HEK293 (cell line): ENCODE measurements around the gene PSTPIP1.

Experiments used
- BCL11B ChIP-seq: fragments of 450-650 bp; formaldehyde crosslinking; IDR thresholded peaks from 2 replicates; pipeline ENCODE4 v1.5.1; 2016; ENCODE audit warnings: low read depth, missing biosample characterization, missing genetic modification characterization
- FEZF1 ChIP-seq: fragments of 450-650 bp; formaldehyde crosslinking; IDR thresholded peaks from 2 replicates; pipeline ENCODE4 v1.5.1; 2016; ENCODE audit warnings: missing biosample characterization, missing genetic modification characterization
- HOXD13 ChIP-seq: sonication (generic); formaldehyde crosslinking; IDR thresholded peaks from 2 replicates; pipeline ENCODE4 v1.8.0; 2022; ENCODE audit warnings: missing genetic modification reagents, borderline replicate concordance
- KLF8 ChIP-seq: fragments of 450-650 bp; formaldehyde crosslinking; IDR thresholded peaks from 2 replicates; pipeline ENCODE4 v1.5.1; 2016; ENCODE audit warnings: missing biosample characterization, missing genetic modification characterization
- KLF9 ChIP-seq: fragments of 450-650 bp; formaldehyde crosslinking; IDR thresholded peaks from 2 replicates; pipeline ENCODE4 v1.5.1; 2016; ENCODE audit warnings: missing biosample characterization, missing genetic modification characterization, low read depth
- MZF1 ChIP-seq: fragments of 450-650 bp; formaldehyde crosslinking; IDR thresholded peaks from 2 replicates; pipeline ENCODE4 v1.5.1; 2017; ENCODE audit warnings: missing biosample characterization, missing genetic modification characterization, borderline replicate concordance
- PRDM1 ChIP-seq: fragments of 450-650 bp; formaldehyde crosslinking; IDR thresholded peaks from 2 replicates; pipeline ENCODE4; 2016; ENCODE audit warnings: missing biosample characterization, missing genetic modification characterization
- SCRT2 ChIP-seq: fragments of 450-650 bp; formaldehyde crosslinking; IDR thresholded peaks from 2 replicates; pipeline ENCODE4 v1.5.1; 2016; ENCODE audit warnings: missing biosample characterization, missing genetic modification characterization
- SETDB1 ChIP-seq: IDR thresholded peaks from one replicate; pipeline ENCODE4 v1.6.1; 2017; ENCODE audit warnings: mild to moderate bottlenecking, low read length, moderate library complexity, mixed read lengths; ENCODE audit not compliant: insufficient read length
- TRIM28 ChIP-seq: IDR thresholded peaks from 2 replicates; pipeline ENCODE4 v1.6.1; 2011; ENCODE audit warnings: low read length, control low read depth, borderline replicate concordance
- ZBTB1 ChIP-seq: fragments of 450-650 bp; formaldehyde crosslinking; IDR thresholded peaks from 2 replicates; pipeline ENCODE4 v1.5.1; 2016; ENCODE audit warnings: missing biosample characterization, missing genetic modification characterization
- ZBTB48 ChIP-seq: fragments of 450-650 bp; formaldehyde crosslinking; IDR thresholded peaks from 2 replicates; pipeline ENCODE4 v1.5.1; 2016; ENCODE audit warnings: missing biosample characterization, missing genetic modification characterization
- ZEB2 ChIP-seq: fragments of 450-650 bp; formaldehyde crosslinking; IDR thresholded peaks from 2 replicates; pipeline ENCODE4 v1.5.1; 2016; ENCODE audit warnings: missing biosample characterization, missing genetic modification characterization
- ZFP3 ChIP-seq: fragments of 450-650 bp; formaldehyde crosslinking; IDR thresholded peaks from 2 replicates; pipeline ENCODE4 v1.5.1; 2016; ENCODE audit warnings: low read depth, missing biosample characterization, missing genetic modification characterization
- ZFP37 ChIP-seq: fragments of 450-650 bp; formaldehyde crosslinking; IDR thresholded peaks from 2 replicates; pipeline ENCODE4 v1.5.1; 2016; ENCODE audit warnings: missing biosample characterization, missing genetic modification characterization
- ZFP41 ChIP-seq: fragments of 450-650 bp; formaldehyde crosslinking; IDR thresholded peaks from 2 replicates; pipeline ENCODE4 v1.5.1; 2016; ENCODE audit warnings: missing biosample characterization, missing genetic modification characterization, borderline replicate concordance
- ZNF114 ChIP-seq: fragments of 450-650 bp; formaldehyde crosslinking; IDR thresholded peaks from 2 replicates; pipeline ENCODE4 v1.5.0; 2017; ENCODE audit warnings: missing biosample characterization, missing genetic modification characterization
- ZNF133 ChIP-seq: fragments of 450-650 bp; formaldehyde crosslinking; IDR thresholded peaks from 2 replicates; pipeline ENCODE4 v1.5.1; 2016; ENCODE audit warnings: missing biosample characterization, missing genetic modification characterization
- ZNF138 ChIP-seq: fragments of 450-650 bp; formaldehyde crosslinking; IDR thresholded peaks from 2 replicates; pipeline ENCODE4 v1.5.1; 2016; ENCODE audit warnings: missing biosample characterization, missing genetic modification characterization, borderline replicate concordance
- ZNF211 ChIP-seq: fragments of 450-650 bp; formaldehyde crosslinking; IDR thresholded peaks from 2 replicates; pipeline ENCODE4 v1.5.1; 2016; ENCODE audit warnings: low read depth, missing biosample characterization, missing genetic modification characterization
- ZNF221 ChIP-seq: fragments of 450-650 bp; formaldehyde crosslinking; IDR thresholded peaks from 2 replicates; pipeline ENCODE4 v1.5.1; 2017; ENCODE audit warnings: missing biosample characterization, missing genetic modification characterization, borderline replicate concordance
- ZNF23 ChIP-seq: fragments of 450-650 bp; formaldehyde crosslinking; IDR thresholded peaks from 2 replicates; pipeline ENCODE4 v1.5.1; 2016; ENCODE audit warnings: missing biosample characterization, missing genetic modification characterization, borderline replicate concordance
- ZNF239 ChIP-seq: fragments of 450-650 bp; formaldehyde crosslinking; IDR thresholded peaks from 2 replicates; pipeline ENCODE4 v1.5.1; 2016; ENCODE audit warnings: missing biosample characterization, missing genetic modification characterization
- ZNF24 ChIP-seq: fragments of 450-650 bp; formaldehyde crosslinking; IDR thresholded peaks from 2 replicates; pipeline ENCODE4 v1.5.1; 2016; ENCODE audit warnings: missing biosample characterization, missing genetic modification characterization
- ZNF248 ChIP-seq: fragments of 450-650 bp; formaldehyde crosslinking; IDR thresholded peaks from 2 replicates; pipeline ENCODE4 v1.5.1; 2017; ENCODE audit warnings: missing biosample characterization, missing genetic modification characterization
- ZNF366 ChIP-seq: fragments of 450-650 bp; formaldehyde crosslinking; conservative IDR thresholded peaks from 2 replicates; pipeline ENCODE4 v1.5.1; 2016; ENCODE audit warnings: missing biosample characterization, missing genetic modification characterization
- ZNF394 ChIP-seq: fragments of 450-650 bp; formaldehyde crosslinking; IDR thresholded peaks from 2 replicates; pipeline ENCODE4 v1.5.1; 2016; ENCODE audit warnings: missing biosample characterization, missing genetic modification characterization, mild to moderate bottlenecking, moderate library complexity, borderline replicate concordance
- ZNF433 ChIP-seq: fragments of 450-650 bp; formaldehyde crosslinking; IDR thresholded peaks from 2 replicates; pipeline ENCODE4 v1.5.1; 2016; ENCODE audit warnings: missing biosample characterization, missing genetic modification characterization, low read depth
- ZNF48 ChIP-seq: fragments of 450-650 bp; formaldehyde crosslinking; IDR thresholded peaks from 2 replicates; pipeline ENCODE4 v1.5.1; 2016; ENCODE audit warnings: missing biosample characterization, missing genetic modification characterization
- ZNF510 ChIP-seq: fragments of 450-650 bp; formaldehyde crosslinking; IDR thresholded peaks from 2 replicates; pipeline ENCODE4 v1.5.1; 2018; ENCODE audit warnings: mild to moderate bottlenecking, missing genetic modification characterization, missing biosample characterization; ENCODE audit not compliant: insufficient replicate concordance
- ZNF777 ChIP-seq: fragments of 450-650 bp; formaldehyde crosslinking; IDR thresholded peaks from 2 replicates; pipeline ENCODE4 v1.5.1; 2017; ENCODE audit warnings: missing biosample characterization, missing genetic modification characterization, borderline replicate concordance
- ZNF791 ChIP-seq: fragments of 450-650 bp; formaldehyde crosslinking; IDR thresholded peaks from 2 replicates; pipeline ENCODE4 v1.5.1; 2016; ENCODE audit warnings: missing biosample characterization, missing genetic modification characterization
- ZNF837 ChIP-seq: fragments of 450-650 bp; formaldehyde crosslinking; IDR thresholded peaks from 2 replicates; pipeline ENCODE4 v1.5.1; 2016; ENCODE audit warnings: missing biosample characterization, missing genetic modification characterization
- TF ChIP-seq, protein P1 (sequence below): fragments of 450-650 bp; formaldehyde crosslinking; IDR thresholded peaks from 2 replicates; pipeline ENCODE4 v1.5.1; 2016; ENCODE audit warnings: missing biosample characterization, missing genetic modification characterization
- TF ChIP-seq, protein P2 (sequence below): fragments of 450-650 bp; formaldehyde crosslinking; IDR thresholded peaks from 2 replicates; pipeline ENCODE4 v1.5.1; 2017; ENCODE audit warnings: missing biosample characterization, missing genetic modification characterization
- TF ChIP-seq, protein P3 (sequence below): fragments of 450-650 bp; formaldehyde crosslinking; optimal IDR thresholded peaks from 2 replicates; pipeline ENCODE3; 2016; ENCODE audit warnings: missing biosample characterization, mild to moderate bottlenecking, missing genetic modification characterization
- TF ChIP-seq, protein P4 (sequence below): fragments of 450-650 bp; formaldehyde crosslinking; IDR thresholded peaks from 2 replicates; pipeline ENCODE4 v1.5.1; 2017; ENCODE audit warnings: missing biosample characterization, missing genetic modification characterization

PSTPIP1 gene

DNA sequence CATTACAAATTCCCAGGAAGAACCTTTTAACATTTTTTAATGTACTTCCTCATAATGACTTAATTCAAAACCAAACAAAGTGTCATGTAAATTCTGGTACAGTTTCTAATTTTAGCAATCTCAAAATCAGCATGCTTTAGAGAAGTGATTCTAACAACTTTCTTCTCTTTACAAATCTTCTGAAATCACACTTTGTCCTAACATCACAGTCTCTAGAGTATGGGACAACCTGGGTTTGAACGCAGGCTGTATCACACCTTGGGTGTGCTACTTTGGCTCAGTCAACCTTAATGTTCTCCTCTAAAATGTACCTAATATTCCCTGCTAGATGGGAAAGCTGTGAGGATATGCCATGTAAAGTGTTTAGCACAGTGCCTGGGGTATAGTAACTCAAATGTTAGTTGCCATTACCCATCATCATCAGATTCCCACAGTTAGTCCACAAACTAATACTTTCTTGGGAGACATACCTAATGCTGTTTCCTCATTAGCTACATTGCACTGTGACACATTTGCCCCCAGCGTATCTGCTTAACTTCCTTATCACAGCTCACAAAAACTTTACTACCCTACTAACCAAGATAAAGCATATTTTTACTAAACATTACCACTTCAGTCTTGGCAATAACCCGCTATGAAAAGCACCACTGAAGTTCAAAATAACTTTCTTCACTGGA, 72.9 kb downstream of the PSTPIP1 start (continued):
- TF ChIP-seq ZFP41 (no peak), SCRT2 (tag by site-specific recombination) (no peak), ZBTB48 (tag by site-specific recombination) (no peak), ZNF24 (tag by site-specific recombination) (no peak), BCL11B (no peak), ZNF23 (tag by site-specific recombination) (no peak), ZFP37 (no peak), ZNF239 (tag by site-specific recombination) (no peak), ZNF48 (tag by site-specific recombination) (no peak), ZEB2 (tag by site-specific recombination) (no peak; the same call in 1 of the 2 replicates), ZNF211 (no peak), ZNF791 (no peak), PRDM1 (tag by site-specific recombination) (no peak), ZNF837 (tag by site-specific recombination) (no peak), ZNF433 (tag by site-specific recombination) (no peak), FEZF1 (tag by site-specific recombination) (peak; percentile 56; the same call in 1 of the 2 replicates), ZFP3 (tag by site-specific recombination) (no peak), ZNF394 (no peak), KLF8 (tag by site-specific recombination) (no peak), ZNF777 (tag by site-specific recombination) (no peak), HOXD13 (CRISPR knock-in tag) (peak; percentile 7; the same call in 1 of the 2 replicates), MZF1 (tag by site-specific recombination) (no peak), SETDB1 (no peak), TRIM28 (peak; percentile 67; the same call in 1 of the 2 replicates), ZNF133 (tag by site-specific recombination) (no peak), ZNF366 (tag by site-specific recombination) (no peak), ZNF138 (tag by site-specific recombination) (no peak), ZNF114 (no peak), ZBTB1 (tag by site-specific recombination) (no peak), ZNF510 (tag by site-specific recombination) (no peak), ZNF248 (tag by site-specific recombination) (no peak), KLF9 (tag by site-specific recombination) (no peak), ZNF221 (no peak)
- TF ChIP-seq, protein P1, sequence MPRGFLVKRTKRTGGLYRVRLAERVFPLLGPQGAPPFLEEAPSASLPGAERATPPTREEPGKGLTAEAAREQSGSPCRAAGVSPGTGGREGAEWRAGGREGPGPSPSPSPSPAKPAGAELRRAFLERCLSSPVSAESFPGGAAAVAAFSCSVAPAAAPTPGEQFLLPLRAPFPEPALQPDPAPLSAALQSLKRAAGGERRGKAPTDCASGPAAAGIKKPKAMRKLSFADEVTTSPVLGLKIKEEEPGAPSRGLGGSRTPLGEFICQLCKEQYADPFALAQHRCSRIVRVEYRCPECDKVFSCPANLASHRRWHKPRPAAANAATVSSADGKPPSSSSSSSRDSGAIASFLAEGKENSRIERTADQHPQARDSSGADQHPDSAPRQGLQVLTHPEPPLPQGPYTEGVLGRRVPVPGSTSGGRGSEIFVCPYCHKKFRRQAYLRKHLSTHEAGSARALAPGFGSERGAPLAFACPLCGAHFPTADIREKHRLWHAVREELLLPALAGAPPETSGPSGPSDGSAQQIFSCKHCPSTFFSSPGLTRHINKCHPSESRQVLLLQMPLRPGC (tag by site-specific recombination), result no peak
- TF ChIP-seq, protein P2, sequence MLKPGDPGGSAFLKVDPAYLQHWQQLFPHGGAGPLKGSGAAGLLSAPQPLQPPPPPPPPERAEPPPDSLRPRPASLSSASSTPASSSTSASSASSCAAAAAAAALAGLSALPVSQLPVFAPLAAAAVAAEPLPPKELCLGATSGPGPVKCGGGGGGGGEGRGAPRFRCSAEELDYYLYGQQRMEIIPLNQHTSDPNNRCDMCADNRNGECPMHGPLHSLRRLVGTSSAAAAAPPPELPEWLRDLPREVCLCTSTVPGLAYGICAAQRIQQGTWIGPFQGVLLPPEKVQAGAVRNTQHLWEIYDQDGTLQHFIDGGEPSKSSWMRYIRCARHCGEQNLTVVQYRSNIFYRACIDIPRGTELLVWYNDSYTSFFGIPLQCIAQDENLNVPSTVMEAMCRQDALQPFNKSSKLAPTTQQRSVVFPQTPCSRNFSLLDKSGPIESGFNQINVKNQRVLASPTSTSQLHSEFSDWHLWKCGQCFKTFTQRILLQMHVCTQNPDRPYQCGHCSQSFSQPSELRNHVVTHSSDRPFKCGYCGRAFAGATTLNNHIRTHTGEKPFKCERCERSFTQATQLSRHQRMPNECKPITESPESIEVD (tag by site-specific recombination), result peak; percentile 84
- TF ChIP-seq, protein P3, sequence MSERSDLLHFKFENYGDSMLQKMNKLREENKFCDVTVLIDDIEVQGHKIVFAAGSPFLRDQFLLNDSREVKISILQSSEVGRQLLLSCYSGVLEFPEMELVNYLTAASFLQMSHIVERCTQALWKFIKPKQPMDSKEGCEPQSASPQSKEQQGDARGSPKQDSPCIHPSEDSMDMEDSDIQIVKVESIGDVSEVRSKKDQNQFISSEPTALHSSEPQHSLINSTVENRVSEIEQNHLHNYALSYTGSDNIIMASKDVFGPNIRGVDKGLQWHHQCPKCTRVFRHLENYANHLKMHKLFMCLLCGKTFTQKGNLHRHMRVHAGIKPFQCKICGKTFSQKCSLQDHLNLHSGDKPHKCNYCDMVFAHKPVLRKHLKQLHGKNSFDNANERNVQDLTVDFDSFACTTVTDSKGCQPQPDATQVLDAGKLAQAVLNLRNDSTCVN (tag by site-specific recombination), result no peak
- TF ChIP-seq, protein P4, sequence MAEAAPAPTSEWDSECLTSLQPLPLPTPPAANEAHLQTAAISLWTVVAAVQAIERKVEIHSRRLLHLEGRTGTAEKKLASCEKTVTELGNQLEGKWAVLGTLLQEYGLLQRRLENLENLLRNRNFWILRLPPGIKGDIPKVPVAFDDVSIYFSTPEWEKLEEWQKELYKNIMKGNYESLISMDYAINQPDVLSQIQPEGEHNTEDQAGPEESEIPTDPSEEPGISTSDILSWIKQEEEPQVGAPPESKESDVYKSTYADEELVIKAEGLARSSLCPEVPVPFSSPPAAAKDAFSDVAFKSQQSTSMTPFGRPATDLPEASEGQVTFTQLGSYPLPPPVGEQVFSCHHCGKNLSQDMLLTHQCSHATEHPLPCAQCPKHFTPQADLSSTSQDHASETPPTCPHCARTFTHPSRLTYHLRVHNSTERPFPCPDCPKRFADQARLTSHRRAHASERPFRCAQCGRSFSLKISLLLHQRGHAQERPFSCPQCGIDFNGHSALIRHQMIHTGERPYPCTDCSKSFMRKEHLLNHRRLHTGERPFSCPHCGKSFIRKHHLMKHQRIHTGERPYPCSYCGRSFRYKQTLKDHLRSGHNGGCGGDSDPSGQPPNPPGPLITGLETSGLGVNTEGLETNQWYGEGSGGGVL (tag by site-specific recombination), result no peak
